NT2/D1 (cell line): Measurements from ENCODE around the gene CYP2C8.

Experiments used
- DNase-seq: peaks from one replicate; pipeline ENCODE4 v3.0.0-alpha.2; 2011; ENCODE audit warnings: low read depth, low spot score
- H3K27me3 ChIP-seq: 2 replicates; pipeline ENCODE4 v1.6.0; 2011; ENCODE audit warnings: mild to moderate bottlenecking; ENCODE audit not compliant: insufficient read length, insufficient read depth
- H3K36me3 ChIP-seq: 2 replicates; pipeline ENCODE4 v1.6.1; 2011; ENCODE audit warnings: mild to moderate bottlenecking, low read length, mixed read lengths; ENCODE audit not compliant: insufficient read depth, insufficient read length
- H3K4me1 ChIP-seq: 2 replicates; pipeline ENCODE4 v1.5.1; 2011; ENCODE audit not compliant: insufficient read depth, insufficient read length
- H3K4me3 ChIP-seq: 2 replicates; pipeline ENCODE4 v1.5.1; 2011; ENCODE audit warnings: low read depth; ENCODE audit not compliant: insufficient read length
- H3K9ac ChIP-seq: 2 replicates; pipeline ENCODE4 v1.6.0; 2011; ENCODE audit warnings: low read depth; ENCODE audit not compliant: insufficient read length
- H3K9me3 ChIP-seq: 2 replicates; pipeline ENCODE4 v1.5.1; 2011; ENCODE audit warnings: mild to moderate bottlenecking, low read length; ENCODE audit not compliant: insufficient read depth
- SUZ12 ChIP-seq: IDR thresholded peaks from 2 replicates; pipeline ENCODE4 v1.6.1; 2011; ENCODE audit not compliant: insufficient read length, insufficient read depth; ENCODE audit errors: extremely low read depth
- YY1 ChIP-seq: IDR thresholded peaks from 2 replicates; pipeline ENCODE4 v1.6.1; 2011; ENCODE audit not compliant: insufficient read length, insufficient read depth
- ZNF274 ChIP-seq: IDR thresholded peaks from 2 replicates; pipeline ENCODE4 v1.6.1; 2011; ENCODE audit warnings: mild to moderate bottlenecking, low read depth, low read length

The CYP2C8 gene

DNA sequence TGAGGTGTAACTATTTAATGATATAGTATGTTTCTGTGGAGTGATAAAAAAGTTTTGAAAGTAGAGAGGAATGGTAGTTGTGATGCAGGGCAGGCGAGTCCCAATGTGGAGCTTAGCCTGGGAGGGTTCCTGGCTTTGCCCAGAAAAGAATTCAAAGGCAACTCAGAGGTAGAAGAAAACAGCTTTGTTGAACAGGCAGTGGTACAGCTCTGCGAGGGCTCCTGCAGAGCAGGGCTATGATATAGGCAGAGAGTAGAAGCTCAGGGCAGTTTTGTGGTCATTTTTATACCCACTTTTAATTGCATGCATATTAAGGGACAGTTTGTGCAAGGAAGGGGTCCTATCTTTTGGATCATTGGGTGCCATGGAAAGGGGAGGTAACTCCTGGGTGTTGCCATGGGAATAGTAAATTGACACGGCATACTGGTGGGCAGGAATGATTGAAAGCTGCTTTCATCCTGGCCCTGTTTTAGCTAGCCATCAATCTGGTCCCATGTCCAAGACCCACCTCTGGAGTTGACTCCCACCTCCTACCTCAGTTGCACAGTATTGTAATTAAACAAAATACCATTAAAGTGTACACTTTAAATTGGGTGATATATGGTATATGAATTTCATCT lies 12.4 kb downstream of the CYP2C8 start:
- no peaks in the 10 kb centered on the region for H3K27me3 ChIP-seq
- TF ChIP-seq YY1 (no peak), ZNF274 (no peak), SUZ12 (no peak)
- H3K9ac ChIP-seq: no peak overlapping the region
- H3K9me3 ChIP-seq: no peaks in the 10 kb centered on the region
- no peak for DNase-seq
- H3K4me3 ChIP-seq: no peak overlapping the region
- no peaks in the 10 kb centered on the region for H3K4me1 ChIP-seq
- no peaks in the 10 kb centered on the region for H3K36me3 ChIP-seq

GRCh38 chr10:95049919-95050318 lies 19.4 kb downstream of the CYP2C8 start:
- H3K27me3 ChIP-seq: no peaks in the 10 kb centered on the region
- no peaks in the 10 kb centered on the region for H3K4me1 ChIP-seq
- DNase-seq: no peak
- H3K4me3 ChIP-seq: no peak overlapping the region
- H3K9ac ChIP-seq: no peak overlapping the region
- no peaks in the 10 kb centered on the region for H3K36me3 ChIP-seq
- H3K9me3 ChIP-seq: no peaks in the 10 kb centered on the region
- TF ChIP-seq SUZ12 (no peak), ZNF274 (no peak), YY1 (no peak)

DNA sequence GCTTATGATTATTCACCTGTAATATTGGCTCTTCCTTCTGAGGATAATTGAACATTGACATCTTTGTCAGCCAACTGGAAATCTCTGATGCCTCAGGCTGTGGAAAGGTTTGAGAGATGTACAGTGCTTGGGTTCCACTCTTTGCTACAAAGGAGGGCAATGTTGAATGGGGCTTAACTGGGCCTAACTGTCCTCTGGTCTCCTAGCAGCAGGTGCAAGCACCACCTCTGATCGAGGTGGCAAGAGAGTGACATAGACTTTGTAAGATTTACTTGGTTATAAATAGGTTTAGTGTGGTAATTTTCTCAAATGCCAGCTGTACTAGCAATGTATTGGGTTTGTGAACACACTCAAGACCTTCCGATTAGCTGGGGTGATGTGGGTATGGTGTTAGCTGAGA lies 21.1 kb downstream of the CYP2C8 start:
- Histone ChIP-seq H3K9ac (no peak overlapping the region), H3K4me3 (no peak overlapping the region), H3K27me3 (no peaks in the 10 kb centered on the region), H3K4me1 (no peaks in the 10 kb centered on the region), H3K9me3 (no peaks in the 10 kb centered on the region), H3K36me3 (no peaks in the 10 kb centered on the region)
- DNase-seq: no peak
- TF ChIP-seq ZNF274 (no peak), SUZ12 (no peak), YY1 (no peak)

DNA sequence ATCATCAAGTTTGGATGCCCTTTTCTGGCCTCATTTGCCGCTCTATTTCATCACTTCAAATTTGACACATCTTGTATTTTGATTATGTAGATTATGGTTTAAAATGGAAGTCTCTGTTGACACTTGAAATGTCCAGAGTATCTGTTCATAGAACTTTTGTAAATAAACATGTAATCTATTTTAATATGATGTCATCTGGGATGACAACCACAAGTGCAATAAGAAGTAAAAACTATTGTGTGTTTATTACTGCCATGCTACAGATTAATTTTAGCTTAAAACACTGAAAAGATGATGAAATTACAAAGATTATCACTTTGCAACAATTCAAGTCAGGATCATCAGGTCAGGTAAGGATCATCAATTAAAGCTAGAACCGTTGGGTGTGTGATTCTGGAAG lies 30.0 kb downstream of the CYP2C8 start:
- Histone ChIP-seq H3K4me3 (no peak overlapping the region), H3K36me3 (no peaks in the 10 kb centered on the region), H3K9ac (no peak overlapping the region), H3K27me3 (no peaks in the 10 kb centered on the region), H3K9me3 (no peaks in the 10 kb centered on the region), H3K4me1 (no peaks in the 10 kb centered on the region)
- no peak for DNase-seq
- no peak for TF ChIP-seq SUZ12
- TF ChIP-seq YY1: no peak
- no peak for TF ChIP-seq ZNF274

DNA sequence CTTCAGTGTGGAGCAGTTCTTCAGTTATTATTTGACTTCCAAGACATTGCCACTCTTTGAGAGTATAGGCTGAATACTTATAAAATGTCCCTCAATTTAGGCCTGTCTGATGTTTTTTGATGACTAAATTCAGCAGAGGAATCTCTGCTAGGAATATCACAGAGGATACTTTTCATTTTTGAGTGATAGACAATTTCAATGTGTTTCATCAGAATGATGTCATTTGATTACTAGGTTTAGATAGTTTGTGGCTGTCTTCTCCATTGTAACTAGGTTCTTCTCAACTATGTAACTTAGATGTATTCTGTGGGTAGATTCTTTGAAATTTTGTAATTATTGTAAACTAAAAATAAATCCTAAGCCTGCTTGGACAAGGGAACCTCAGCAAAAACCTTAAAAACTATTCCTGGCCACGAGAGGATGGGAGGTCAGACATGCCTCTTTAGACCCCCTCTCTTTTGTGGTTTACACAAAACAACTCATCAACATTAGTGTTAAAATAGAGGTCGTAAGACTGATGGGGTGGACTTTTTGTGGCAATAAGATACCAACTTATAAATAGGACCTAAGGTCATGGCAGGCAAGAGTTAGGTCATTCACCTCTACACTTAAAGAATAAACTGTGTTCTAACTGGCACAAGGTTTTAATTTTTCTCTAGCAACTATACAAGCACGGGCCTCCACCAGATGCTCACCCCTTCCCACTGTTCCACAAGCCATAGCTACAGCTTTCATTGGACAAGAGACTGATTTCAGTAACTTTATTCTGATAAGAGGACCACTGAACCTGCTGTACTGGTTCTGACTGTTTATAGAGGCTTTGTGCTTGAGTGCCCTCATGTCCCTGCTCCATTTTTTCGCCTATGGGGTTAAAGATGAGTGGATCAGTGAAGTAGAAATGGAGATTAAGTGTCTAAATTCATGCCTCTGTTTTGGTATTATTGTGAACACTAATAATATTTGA lies 33.7 kb downstream of the CYP2C8 start:
- no peak for DNase-seq
- no peaks in the 10 kb centered on the region for H3K36me3 ChIP-seq
- H3K4me3 ChIP-seq: no peak overlapping the region
- H3K9me3 ChIP-seq: no peaks in the 10 kb centered on the region
- no peaks in the 10 kb centered on the region for H3K27me3 ChIP-seq
- no peak for TF ChIP-seq YY1
- no peak for TF ChIP-seq SUZ12
- TF ChIP-seq ZNF274: no peak
- H3K9ac ChIP-seq: no peak overlapping the region
- H3K4me1 ChIP-seq: no peaks in the 10 kb centered on the region

DNA sequence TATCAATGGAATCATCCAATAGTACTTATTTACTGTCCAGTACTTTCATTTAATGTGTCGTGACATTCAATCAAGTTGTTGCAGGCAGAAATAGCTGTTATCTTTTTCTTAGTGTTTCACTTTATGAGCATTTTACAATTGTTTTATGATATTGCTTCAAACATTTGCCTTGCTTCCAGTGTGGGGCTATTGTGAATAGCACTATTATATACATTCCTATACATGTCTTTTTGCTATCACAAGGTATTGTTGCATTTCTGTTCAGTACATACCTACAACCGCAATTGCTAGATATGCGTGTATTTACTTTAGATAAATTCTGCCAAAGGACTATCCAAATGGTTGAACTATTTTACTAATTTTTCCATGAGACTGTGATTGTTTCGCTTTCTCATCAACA lies 34.9 kb downstream of the CYP2C8 start:
- TF ChIP-seq YY1 (no peak), ZNF274 (no peak), SUZ12 (no peak)
- Histone ChIP-seq H3K4me3 (no peak overlapping the region), H3K36me3 (no peaks in the 10 kb centered on the region), H3K27me3 (no peaks in the 10 kb centered on the region), H3K9me3 (no peaks in the 10 kb centered on the region), H3K4me1 (no peaks in the 10 kb centered on the region), H3K9ac (no peak overlapping the region)
- no peak for DNase-seq

DNA sequence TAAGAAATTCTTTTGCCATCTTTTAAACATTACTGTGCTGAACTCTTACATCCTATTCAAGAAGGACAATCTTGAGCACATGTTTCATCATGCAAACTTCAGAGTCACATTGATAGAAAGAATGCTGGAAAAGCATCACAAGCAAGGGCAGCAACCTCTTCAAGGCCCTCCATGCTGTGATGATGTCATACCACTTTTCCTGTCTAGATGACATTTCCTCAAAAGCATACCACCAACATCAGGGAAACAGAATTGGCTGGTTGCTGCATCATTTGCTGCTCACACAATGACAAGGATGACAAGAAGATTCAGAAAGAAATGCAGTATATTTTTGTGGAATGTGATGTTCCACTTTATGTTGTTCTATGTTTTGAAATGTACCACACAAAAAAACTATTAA lies 37.6 kb downstream of the CYP2C8 start:
- Histone ChIP-seq H3K9me3 (no peaks in the 10 kb centered on the region), H3K36me3 (no peaks in the 10 kb centered on the region), H3K4me1 (no peaks in the 10 kb centered on the region), H3K4me3 (no peak overlapping the region), H3K9ac (no peak overlapping the region), H3K27me3 (no peaks in the 10 kb centered on the region)
- no peak for TF ChIP-seq YY1
- TF ChIP-seq ZNF274: no peak
- TF ChIP-seq SUZ12: no peak
- DNase-seq: no peak
